ENCODE measurements around the gene MT2A. TPM values are rescaled to one million over a fixed set of nuclear protein-coding genes. Genes with fewer than 3 reads are reported as not detected.
A peak's percentile ranks its signal among the peaks of the same experiment; 100 is the strongest.

MT2A gene
- total RNA-seq, 4 donors from 2014 or later = 42.8 to 285 (median 54.6) TPM

DNA sequence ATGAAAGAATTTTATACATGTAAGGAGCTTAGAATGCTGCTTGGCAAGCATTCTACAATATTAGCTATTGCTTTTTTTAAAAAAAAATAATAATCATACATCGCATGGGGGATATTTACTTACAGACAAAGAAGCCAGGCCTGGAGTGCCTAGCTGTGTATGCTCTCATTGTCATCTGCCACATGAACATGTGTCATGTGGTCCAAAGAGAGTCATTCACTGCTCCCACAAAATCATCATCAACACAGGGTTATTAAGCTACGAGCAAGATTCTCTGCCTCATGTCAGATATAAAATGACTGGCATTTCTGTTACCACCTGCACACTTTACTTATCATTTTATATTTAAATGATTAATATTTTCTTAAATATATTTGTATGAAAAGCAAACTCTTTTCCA, 15.3 kb downstream of the MT2A start:
- DNase-seq = no peak
- no peaks in the 10 kb centered on the region for H3K36me3 ChIP-seq
- peaks cover 0 to 3% of the 10 kb centered on the region in 2 donors for H3K4me1 ChIP-seq
- H3K9me3 ChIP-seq = no peaks in the 10 kb centered on the region
- TF ChIP-seq, protein P1, sequence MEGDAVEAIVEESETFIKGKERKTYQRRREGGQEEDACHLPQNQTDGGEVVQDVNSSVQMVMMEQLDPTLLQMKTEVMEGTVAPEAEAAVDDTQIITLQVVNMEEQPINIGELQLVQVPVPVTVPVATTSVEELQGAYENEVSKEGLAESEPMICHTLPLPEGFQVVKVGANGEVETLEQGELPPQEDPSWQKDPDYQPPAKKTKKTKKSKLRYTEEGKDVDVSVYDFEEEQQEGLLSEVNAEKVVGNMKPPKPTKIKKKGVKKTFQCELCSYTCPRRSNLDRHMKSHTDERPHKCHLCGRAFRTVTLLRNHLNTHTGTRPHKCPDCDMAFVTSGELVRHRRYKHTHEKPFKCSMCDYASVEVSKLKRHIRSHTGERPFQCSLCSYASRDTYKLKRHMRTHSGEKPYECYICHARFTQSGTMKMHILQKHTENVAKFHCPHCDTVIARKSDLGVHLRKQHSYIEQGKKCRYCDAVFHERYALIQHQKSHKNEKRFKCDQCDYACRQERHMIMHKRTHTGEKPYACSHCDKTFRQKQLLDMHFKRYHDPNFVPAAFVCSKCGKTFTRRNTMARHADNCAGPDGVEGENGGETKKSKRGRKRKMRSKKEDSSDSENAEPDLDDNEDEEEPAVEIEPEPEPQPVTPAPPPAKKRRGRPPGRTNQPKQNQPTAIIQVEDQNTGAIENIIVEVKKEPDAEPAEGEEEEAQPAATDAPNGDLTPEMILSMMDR (IDR thresholded peaks at IDR 0.05) = no peak
- TF ChIP-seq POLR2A (IDR thresholded peaks at IDR 0.05) = no peak
- WGBS, 2 donors = 99% methylated on average over 2 of the region's 2 CpGs
- no peaks in the 10 kb centered on the region for H3K27me3 ChIP-seq
- H3K27ac ChIP-seq = no peak overlapping the region
- no peak overlapping the region for H3K4me3 ChIP-seq (replicated peaks in 1 of 3)
- intact Hi-C loops (cut with DNase I) = no loop called here

DNA sequence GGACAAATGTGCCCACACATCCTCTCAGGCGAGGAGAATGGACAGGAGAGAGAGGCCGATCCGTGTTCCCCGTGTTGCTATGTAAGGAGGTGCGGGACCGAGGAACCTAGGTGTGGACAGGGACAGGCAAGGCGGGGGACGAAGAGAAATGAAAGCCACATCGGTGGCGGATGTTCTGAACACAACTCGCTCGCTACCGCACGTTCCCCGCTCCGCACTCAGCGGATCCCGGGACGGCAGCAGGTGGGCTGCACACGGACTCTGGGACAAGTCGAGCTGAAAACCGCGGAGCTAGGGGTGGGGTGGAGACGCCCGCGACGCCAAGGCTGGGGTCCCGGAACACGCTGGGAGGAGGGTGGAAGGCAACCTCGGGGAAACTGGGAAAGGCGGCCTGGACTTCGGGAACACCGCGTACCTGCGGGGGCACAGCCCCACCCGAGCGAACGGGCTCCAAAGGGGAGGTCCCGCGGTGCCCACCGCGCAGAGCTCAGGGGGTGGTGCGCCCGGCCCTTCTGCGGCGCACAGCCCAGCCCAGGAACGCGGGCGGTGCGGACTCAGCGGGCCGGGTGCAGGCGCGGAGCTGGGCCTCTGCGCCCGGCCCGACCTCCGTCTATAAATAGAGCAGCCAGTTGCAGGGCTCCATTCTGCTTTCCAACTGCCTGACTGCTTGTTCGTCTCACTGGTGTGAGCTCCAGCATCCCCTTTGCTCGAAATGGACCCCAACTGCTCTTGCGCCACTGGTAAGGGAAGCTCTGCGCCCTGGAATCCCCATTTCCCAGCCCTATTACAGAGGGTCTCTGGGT, 17.0 kb downstream of the MT2A start, which contains the start of gene MT1E:
Gene MT1E (plus strand): TSS at position 642 of the 803 bp plus-strand sequence. CDS start 71 bp downstream, at position 713.
- Histone ChIP-seq H3K4me3 (replicated peaks in 1 of 3) (peak within 1 kb of the TSS; percentile 59 to 80 (median 70)), H3K4me1 (peaks cover 0 to 7% of the 10 kb centered on the region in 2 donors), H3K27me3 (no peaks in the 10 kb centered on the region), H3K36me3 (no peaks in the 10 kb centered on the region), H3K9me3 (no peaks in the 10 kb centered on the region), H3K27ac (peak within 1 kb of the TSS; percentile 86 to 95 (median 93))
- peak; percentile 93 to 98 for TF ChIP-seq POLR2A (IDR thresholded peaks at IDR 0.05)
- TF ChIP-seq, protein P1 (IDR thresholded peaks at IDR 0.05) = peak in 2 of 6 experiments; percentile 1 to 16
- peak; percentile 86 to 88 for DNase-seq
- intact Hi-C loops (cut with DNase I) = no loop called here
- WGBS, 2 donors = 2 to 4% methylated on average over 29 to 41 of the region's 62 CpGs

DNA sequence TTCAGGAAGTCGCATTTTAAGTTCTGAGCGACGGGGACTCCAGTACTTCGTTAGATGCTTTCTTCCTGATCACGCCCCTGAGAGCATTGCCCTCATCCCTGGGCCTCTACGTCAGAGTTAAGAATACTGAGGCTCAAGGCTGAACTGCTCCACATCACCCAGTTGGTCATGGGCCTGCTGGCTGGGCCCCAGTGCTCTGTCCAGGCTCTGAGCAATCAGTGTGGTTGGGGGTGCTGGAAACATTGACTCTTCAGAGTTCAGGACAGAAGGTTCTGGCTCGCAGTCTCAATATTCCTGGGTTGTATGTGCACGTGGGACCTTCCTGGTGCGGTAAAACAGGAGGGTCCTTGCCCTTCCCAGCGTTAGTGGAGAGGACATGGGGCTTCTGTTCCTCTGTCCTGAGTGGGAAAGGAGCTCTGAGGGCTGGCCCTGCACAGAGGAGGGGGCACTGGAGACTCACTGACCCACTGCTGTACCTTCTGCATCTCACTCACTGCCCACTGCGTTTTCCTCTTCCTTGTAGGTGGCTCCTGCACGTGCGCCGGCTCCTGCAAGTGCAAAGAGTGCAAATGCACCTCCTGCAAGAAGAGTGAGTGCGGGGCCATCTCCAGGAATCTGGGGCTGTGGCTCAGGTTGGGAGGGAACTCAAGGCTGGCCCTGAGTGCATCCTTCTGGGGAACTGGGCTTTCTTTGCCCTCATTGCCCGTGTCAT, 17.7 kb downstream of the MT2A start:
- Histone ChIP-seq H3K4me3 (replicated peaks in 1 of 3) (peak overlapping the region; percentile 59 to 80 (median 70)), H3K4me1 (peaks cover 0 to 7% of the 10 kb centered on the region in 2 donors), H3K27me3 (no peaks in the 10 kb centered on the region), H3K27ac (peak overlapping the region; percentile 86 to 95 (median 93)), H3K9me3 (no peaks in the 10 kb centered on the region), H3K36me3 (no peaks in the 10 kb centered on the region)
- intact Hi-C loops (cut with DNase I) = no loop called here
- DNase-seq = peak; percentile 54 to 59
- TF ChIP-seq, protein P1 (IDR thresholded peaks at IDR 0.05) = no peak
- no peak for TF ChIP-seq POLR2A (IDR thresholded peaks at IDR 0.05)
- 34 to 41% methylated on average over 12 to 16 of the region's 16 CpGs for WGBS, 2 donors

DNA sequence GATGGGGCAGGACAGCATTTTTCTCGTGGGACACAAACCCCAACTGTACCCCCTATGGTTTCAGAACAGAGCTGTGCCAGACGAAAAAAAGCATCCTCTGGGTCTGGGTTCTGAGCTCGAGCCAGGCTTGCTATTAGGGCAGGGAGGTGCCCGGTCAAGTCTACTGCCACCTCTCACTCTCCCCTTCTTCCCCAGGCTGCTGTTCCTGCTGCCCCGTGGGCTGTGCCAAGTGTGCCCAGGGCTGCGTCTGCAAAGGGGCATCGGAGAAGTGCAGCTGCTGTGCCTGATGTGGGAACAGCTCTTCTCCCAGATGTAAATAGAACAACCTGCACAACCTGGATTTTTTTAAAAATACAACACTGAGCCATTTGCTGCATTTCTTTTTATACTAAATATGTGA, 18.3 kb downstream of the MT2A start:
- Histone ChIP-seq H3K4me3 (replicated peaks in 1 of 3) (peak overlapping the region in 2 of 3 donors; percentile 59 to 70), H3K36me3 (no peaks in the 10 kb centered on the region), H3K27ac (peak overlapping the region; percentile 86 to 95 (median 93)), H3K9me3 (no peaks in the 10 kb centered on the region), H3K4me1 (peaks cover 0 to 7% of the 10 kb centered on the region in 2 donors), H3K27me3 (no peaks in the 10 kb centered on the region)
- DNase-seq = no peak
- TF ChIP-seq, protein P1 (IDR thresholded peaks at IDR 0.05) = no peak
- TF ChIP-seq POLR2A (IDR thresholded peaks at IDR 0.05) = no peak
- intact Hi-C loops (cut with DNase I) = no loop called here
- WGBS, 2 donors = 58 to 72% methylated on average over 7 of the region's 7 CpGs
